NCI-H1048 (cell line): ENCODE data around the gene NDNF.

Source experiments
- DNase-seq: peaks from one replicate; lab custom pipeline; 2025; lab: John Stamatoyannopoulos, UW

Gene NDNF

GRCh38 chr4:121070696-121071639, 1.4 kb downstream of the NDNF start:
- no peak for DNase-seq

GRCh38 chr4:121070274-121070673, 2.1 kb downstream of the NDNF start:
- no peak for DNase-seq

DNA sequence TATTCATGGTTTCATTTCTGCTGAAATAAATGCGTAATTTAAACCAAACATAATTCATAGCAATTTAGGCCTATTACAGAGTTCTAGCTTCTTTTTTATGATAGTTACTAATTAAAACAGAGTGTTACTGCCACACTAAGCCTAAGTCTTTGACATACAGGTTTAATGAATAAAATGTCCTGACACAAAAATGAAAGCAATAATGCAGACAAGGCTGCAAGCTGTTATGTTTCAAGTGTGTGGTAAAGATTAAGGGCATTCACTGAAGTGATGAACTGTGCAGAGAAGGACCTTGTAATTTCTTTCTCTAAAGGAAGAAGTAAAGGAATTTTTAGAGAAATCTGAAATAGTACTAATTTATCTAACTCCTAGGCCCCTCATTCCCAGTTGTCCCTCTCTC, 2.9 kb downstream of the NDNF start:
- DNase-seq = no peak

GRCh38 chr4:121064482-121064881, 7.9 kb downstream of the NDNF start:
- DNase-seq = no peak

DNA sequence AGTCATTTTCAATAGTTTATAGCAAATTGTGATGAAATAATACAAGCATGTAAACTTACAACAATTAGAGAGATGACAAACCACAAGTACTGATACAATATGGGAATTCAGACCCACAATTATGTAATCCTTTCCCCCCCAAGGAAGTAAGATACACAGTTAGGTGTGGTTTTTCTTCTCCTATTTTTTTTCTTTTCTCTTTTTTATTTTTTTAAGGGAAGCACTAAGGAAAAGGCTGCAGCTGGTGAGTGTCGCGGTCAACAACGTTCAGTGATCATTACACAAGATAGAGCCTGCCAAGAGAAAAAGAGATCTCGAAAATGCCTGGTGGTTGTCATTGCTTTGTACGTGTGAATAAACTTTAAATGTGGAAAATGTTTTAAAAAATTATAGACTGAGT, 9.8 kb downstream of the NDNF start:
- no peak for DNase-seq

DNA sequence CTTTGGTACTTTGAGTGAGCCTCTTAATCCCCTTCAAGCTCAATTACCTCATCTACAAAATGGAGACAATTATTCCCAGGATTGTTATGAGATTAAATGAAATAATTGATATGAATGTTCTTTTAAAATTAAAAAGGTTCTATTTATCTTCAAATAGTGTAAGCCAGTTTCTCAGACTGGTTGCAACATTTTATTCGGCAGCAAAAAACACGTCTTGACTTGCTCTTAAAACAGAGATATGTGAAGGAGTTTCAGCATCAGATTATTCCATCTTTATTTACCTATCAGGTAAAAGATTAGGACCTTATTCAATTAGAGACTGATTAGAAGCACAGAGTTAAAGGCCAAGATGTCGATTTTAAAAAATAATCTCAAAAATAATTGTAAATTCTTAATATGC, 10.5 kb downstream of the NDNF start:
- DNase-seq = no peak

DNA sequence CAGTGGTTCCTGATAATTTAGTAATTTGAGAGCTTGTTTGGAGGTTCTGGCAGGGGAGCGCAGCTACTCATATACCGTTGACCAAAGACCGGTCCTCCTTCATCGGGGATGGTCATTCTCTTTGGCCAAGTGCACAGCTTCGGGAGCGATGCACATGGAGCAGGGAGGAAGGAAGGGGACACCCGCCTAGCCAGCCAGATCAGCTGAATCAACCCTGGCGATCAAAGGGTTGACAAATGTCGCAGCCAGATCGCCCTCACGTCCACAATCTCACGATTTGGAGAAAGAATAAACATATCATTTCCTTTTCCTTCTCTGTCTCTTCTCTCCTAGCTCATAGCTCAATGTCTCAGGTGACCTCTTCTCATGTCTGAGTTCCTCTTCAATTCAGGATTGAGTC, 11.1 kb downstream of the NDNF start:
- no peak for DNase-seq

GRCh38 chr4:121057466-121057922, 14.8 kb downstream of the NDNF start:
- DNase-seq = no peak

DNA sequence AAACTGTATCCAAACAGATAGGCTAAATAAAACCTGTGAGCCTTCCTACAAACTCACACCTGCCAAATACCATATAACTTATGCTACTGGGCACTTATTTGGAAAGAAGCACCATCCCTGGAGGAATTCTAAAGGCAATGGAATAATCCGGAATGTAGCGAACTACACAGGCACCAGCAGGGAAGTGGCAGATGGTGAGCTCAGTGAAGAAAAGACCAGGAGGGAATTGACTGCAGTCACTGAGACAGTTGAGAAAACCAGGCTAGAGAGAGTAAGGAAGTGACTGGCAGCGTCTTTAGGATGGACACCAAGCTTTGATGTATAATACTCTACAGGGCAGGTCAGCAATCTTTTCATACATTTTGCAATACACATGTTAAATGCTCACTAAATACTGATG, 16.3 kb downstream of the NDNF start:
- DNase-seq = no peak

GRCh38 chr4:121054373-121054772, 18.0 kb downstream of the NDNF start:
- no peak for DNase-seq

GRCh38 chr4:121053601-121054143, 18.7 kb downstream of the NDNF start:
- DNase-seq = no peak

- DNase-seq = no peak
Measured at GRCh38 chr4:121050300-121050699, 22.0 kb downstream of the NDNF start.

GRCh38 chr4:121049072-121049599, 23.2 kb downstream of the NDNF start:
- DNase-seq = no peak

DNA sequence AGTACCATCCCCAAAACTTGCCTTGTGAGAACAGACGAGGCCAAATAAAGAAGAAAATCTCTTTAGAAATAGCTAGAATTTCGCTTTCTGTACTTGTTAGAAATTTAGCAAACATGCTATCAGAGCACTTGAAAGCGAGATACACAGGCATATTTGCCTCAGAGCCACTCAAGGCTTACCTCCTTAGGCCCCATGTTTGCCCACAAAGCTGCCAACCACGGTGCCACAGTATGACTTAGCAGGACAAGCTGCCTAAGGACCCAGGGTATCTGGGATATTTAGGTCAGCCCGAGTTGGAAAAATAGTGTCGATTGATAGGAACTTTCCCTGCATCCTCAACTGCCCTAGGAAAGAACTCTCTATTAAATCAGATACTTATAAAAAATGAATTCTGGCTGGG, 24.2 kb downstream of the NDNF start:
- no peak for DNase-seq

GRCh38 chr4:121041307-121042090, 30.8 kb downstream of the NDNF start:
- DNase-seq = no peak

- no peak for DNase-seq
Measured at GRCh38 chr4:121034017-121034416, 38.3 kb downstream of the NDNF start.

DNA sequence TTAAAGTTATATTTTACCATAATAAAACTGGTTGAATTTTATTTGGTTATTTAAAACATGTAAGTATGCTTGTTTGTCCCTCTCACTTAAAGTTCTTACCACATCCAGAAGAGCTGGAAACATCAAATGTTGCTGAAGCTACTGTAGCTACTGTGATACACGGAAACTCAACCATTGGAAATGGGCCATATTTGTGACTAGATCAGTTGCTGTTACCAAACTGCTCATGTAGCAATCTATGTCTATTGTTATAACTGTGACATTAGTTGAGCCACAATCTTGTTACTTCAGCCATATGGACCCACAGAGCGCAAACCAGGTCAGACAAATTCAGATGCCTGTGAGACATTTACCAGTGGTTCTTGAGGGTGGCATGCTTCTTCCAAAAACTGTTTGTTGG, 41.6 kb downstream of the NDNF start:
- DNase-seq = no peak

- DNase-seq = no peak
Measured at GRCh38 chr4:121030131-121030530, 42.2 kb downstream of the NDNF start.

- no peak for DNase-seq
Measured at GRCh38 chr4:121026034-121026433, 46.3 kb downstream of the NDNF start.

GRCh38 chr4:121025540-121025939, 46.8 kb downstream of the NDNF start:
- DNase-seq = no peak

DNA sequence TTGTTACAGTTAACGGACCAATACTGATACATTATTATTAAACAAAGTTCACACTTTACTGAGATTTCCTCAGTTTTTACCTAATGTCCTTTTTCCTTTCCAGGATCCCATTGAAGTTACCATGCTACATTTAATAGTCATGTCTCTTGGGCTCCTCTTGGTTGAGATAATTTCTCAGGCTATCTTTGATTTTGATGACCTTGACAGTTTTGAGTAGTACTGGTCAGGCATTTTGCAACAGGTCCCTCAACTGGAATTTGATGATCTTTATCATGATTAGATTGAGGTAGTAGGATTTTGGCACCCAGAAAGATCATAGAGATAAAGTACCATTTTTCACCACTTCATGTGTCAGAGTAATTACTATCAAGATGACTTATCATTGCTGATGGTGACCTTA, 53.8 kb downstream of the NDNF start:
- DNase-seq = no peak

DNA sequence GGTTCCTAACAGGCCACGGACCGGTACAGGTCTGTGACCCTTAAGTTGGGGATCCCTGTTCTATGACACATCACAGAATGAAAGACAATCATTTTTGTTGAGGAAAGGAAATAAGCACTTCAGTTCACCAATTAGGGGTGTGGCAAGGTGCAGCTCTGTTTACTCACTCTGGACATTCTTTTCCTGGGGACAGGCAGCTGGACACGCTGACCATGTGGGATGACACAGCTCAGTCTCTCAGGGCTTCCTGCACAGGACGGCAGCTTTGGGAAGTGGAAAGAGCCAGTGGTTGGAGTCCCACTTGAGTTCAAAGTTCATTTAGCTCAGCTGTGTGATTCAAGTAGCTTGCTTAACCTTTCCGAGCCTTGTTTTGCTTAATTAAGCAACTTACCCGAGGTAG, 55.7 kb downstream of the NDNF start:
- no peak for DNase-seq

GRCh38 chr4:121015421-121015820, 56.9 kb downstream of the NDNF start:
- no peak for DNase-seq
